Activated T-helper 9 cell treated with anti-CD3 and anti-CD28 coated beads, Interleukin-2, amount 50 U/mL, for 16 hours (primary cell): ENCODE measurements around the gene FBXO45.
A peak's percentile ranks its signal among the peaks of the same experiment; 100 is the strongest.
"Not testable (repeated sequence)": the region's sequence is repeated elsewhere in the genome, so short reads cannot be mapped to it uniquely, and the experiment has no call there.

ENCODE experiments used
- DNase-seq: peaks from one replicate; pipeline ENCODE4 v3.0.0-alpha.2; 2020; ENCODE audit warnings: low read depth

FBXO45 gene

GRCh38 chr3:196568246-196569002, at the start of gene FBXO45, which contains the start of gene WDR53:
Gene FBXO45 (plus strand): TSS chr3:196568660. CDS start chr3:196568985, 325 bp downstream.
Gene WDR53 (minus strand): TSS chr3:196568554. CDS start chr3:196561475, 7,079 bp downstream.
- peak; percentile 94 for DNase-seq

GRCh38 chr3:196518966-196519717, 49.3 kb upstream of the FBXO45 start:
- peak; percentile 38 for DNase-seq

GRCh38 chr3:196519718-196520082, 48.8 kb upstream of the FBXO45 start:
- DNase-seq = no peak

GRCh38 chr3:196521291-196521690, 47.2 kb upstream of the FBXO45 start:
- DNase-seq = not testable (repeated sequence)

GRCh38 chr3:196523841-196524240, 44.6 kb upstream of the FBXO45 start:
- DNase-seq = no peak

- DNase-seq = no peak
These were observed 43.9 kb upstream of the FBXO45 start for GRCh38 chr3:196524527-196524926.

GRCh38 chr3:196525141-196525540, 43.3 kb upstream of the FBXO45 start:
- DNase-seq = no peak

GRCh38 chr3:196528639-196529233, 39.7 kb upstream of the FBXO45 start:
- peak; percentile 76 for DNase-seq

GRCh38 chr3:196531418-196531817, 37.0 kb upstream of the FBXO45 start:
- DNase-seq = no peak

GRCh38 chr3:196533260-196533681, 35.2 kb upstream of the FBXO45 start:
- no peak for DNase-seq

- DNase-seq = peak; percentile 53
These were observed 31.0 kb upstream of the FBXO45 start for GRCh38 chr3:196537319-196537984.

GRCh38 chr3:196541684-196542445, 26.6 kb upstream of the FBXO45 start:
- DNase-seq = no peak

- DNase-seq = no peak
These were observed 23.9 kb upstream of the FBXO45 start for GRCh38 chr3:196544491-196544992.

- no peak for DNase-seq
These were observed 21.9 kb upstream of the FBXO45 start for GRCh38 chr3:196546537-196546936.

- no peak for DNase-seq
These were observed 21.4 kb upstream of the FBXO45 start for GRCh38 chr3:196547067-196547466.

- not testable (repeated sequence) for DNase-seq
These were observed 19.1 kb upstream of the FBXO45 start for GRCh38 chr3:196549312-196549711.

GRCh38 chr3:196550172-196550571, 18.3 kb upstream of the FBXO45 start:
- not testable (repeated sequence) for DNase-seq

- no peak for DNase-seq
These were observed 16.2 kb upstream of the FBXO45 start for GRCh38 chr3:196552253-196552652.

- DNase-seq = no peak
These were observed 14.9 kb upstream of the FBXO45 start for GRCh38 chr3:196553551-196553950.

GRCh38 chr3:196554205-196554604, 14.3 kb upstream of the FBXO45 start:
- no peak for DNase-seq

GRCh38 chr3:196555295-196555694, 13.2 kb upstream of the FBXO45 start:
- no peak for DNase-seq
